ENCODE results near the gene VWF.

DNA sequence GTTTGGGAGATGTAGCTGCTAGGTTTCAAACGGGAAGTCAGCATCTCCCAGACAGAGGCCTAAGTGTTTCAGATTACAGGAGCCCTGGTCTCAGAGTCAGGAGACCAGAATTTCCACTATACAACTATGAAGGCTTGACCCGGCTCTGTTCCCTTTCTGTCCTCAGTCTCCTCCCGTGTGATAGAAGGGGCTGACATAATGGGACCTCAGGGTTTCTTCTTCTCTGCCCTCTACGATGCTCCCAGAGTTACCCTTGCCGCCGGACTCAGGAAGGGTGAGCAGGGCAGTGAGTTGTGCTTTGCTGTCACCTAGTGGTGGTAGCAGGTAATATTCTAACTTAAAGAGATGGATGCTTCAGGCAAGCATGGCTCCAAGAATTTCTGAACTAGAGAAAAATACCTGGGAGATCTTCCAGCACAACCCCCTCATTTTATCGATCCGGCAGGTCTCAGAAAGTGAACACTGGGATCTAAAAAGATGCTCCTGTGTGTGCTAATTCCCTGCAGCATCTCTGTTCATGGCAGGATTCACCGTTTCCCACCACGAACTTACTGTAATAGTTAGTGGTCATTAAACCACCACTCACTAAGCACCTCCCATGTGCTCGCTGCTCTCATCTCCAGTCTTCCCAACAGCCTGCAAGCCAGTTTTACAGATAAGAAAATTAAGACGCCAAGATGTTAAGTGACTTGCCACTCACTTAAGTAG is 84.4 kb downstream of the VWF start:
- no peak for TF ChIP-seq EZH2 (IDR thresholded peaks at IDR 0.05; ENCODE audit: borderline replicate concordance, low read length)
- TF ChIP-seq, protein P1, sequence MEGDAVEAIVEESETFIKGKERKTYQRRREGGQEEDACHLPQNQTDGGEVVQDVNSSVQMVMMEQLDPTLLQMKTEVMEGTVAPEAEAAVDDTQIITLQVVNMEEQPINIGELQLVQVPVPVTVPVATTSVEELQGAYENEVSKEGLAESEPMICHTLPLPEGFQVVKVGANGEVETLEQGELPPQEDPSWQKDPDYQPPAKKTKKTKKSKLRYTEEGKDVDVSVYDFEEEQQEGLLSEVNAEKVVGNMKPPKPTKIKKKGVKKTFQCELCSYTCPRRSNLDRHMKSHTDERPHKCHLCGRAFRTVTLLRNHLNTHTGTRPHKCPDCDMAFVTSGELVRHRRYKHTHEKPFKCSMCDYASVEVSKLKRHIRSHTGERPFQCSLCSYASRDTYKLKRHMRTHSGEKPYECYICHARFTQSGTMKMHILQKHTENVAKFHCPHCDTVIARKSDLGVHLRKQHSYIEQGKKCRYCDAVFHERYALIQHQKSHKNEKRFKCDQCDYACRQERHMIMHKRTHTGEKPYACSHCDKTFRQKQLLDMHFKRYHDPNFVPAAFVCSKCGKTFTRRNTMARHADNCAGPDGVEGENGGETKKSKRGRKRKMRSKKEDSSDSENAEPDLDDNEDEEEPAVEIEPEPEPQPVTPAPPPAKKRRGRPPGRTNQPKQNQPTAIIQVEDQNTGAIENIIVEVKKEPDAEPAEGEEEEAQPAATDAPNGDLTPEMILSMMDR (IDR thresholded peaks at IDR 0.05; ENCODE audit: low read length): peak; percentile 91

Measured in OCI-LY1 (cell line).